Loucy (cell line): Measurements from ENCODE around the gene PEAR1.

Experiments
- H2AFZ ChIP-seq: fragments of 200-600 bp; sonication (generic); 2 replicates; pipeline ENCODE4 v1.6.0; 2016; ENCODE audit warnings: antibody characterized with exemption, mild to moderate bottlenecking, low read length, moderate library complexity
- H3F3A ChIP-seq: fragments of 200-600 bp; 2 replicates; pipeline ENCODE4 v1.6.0; 2016; ENCODE audit warnings: antibody characterized with exemption, low read depth, mild to moderate bottlenecking
- H3K27me3 ChIP-seq: fragments of 200-600 bp; sonication (generic); 2 replicates; pipeline ENCODE4 v1.6.1; 2014; ENCODE audit warnings: low read length, mild to moderate bottlenecking; ENCODE audit not compliant: insufficient read depth, poor library complexity, severe bottlenecking
- H3K36me3 ChIP-seq: fragments of 200-600 bp; sonication (generic); 2 replicates; pipeline ENCODE4 v1.6.1; 2016; ENCODE audit warnings: low read length; ENCODE audit not compliant: insufficient read depth
- H3K4me1 ChIP-seq: fragments of 200-600 bp; sonication (generic); 2 replicates; pipeline ENCODE4 v1.5.1; 2014; ENCODE audit warnings: low read length, mild to moderate bottlenecking; ENCODE audit not compliant: insufficient read depth, poor library complexity, severe bottlenecking
- H3K4me2 ChIP-seq: fragments of 200-600 bp; sonication (generic); 2 replicates; pipeline ENCODE4 v1.6.0; 2014; ENCODE audit warnings: antibody characterized with exemption, low read length, low read depth, mild to moderate bottlenecking; ENCODE audit not compliant: poor library complexity, severe bottlenecking
- H3K4me3 ChIP-seq: fragments of 200-600 bp; sonication (generic); 2 replicates; pipeline ENCODE4 v1.5.1; 2014; ENCODE audit warnings: low read length, mild to moderate bottlenecking, mixed read lengths; ENCODE audit not compliant: poor library complexity, severe bottlenecking
- H3K79me2 ChIP-seq: fragments of 200-600 bp; sonication (generic); 2 replicates; pipeline ENCODE4 v1.6.1; 2014; ENCODE audit warnings: low read length; ENCODE audit not compliant: insufficient read depth
- H3K9ac ChIP-seq: fragments of 200-600 bp; sonication (generic); 2 replicates; pipeline ENCODE4 v1.6.0; 2014; ENCODE audit warnings: mild to moderate bottlenecking, low read depth, low read length, moderate library complexity; ENCODE audit not compliant: poor library complexity, severe bottlenecking
- H3K9me2 ChIP-seq: fragments of 200-600 bp; sonication (generic); replicated peaks from 2 replicates; pipeline ENCODE4 v1.6.1; 2016; ENCODE audit warnings: low read depth, low read length, mixed read lengths
- H3K9me3 ChIP-seq: fragments of 200-600 bp; sonication (generic); 2 replicates; pipeline ENCODE4 v1.6.1; 2014; ENCODE audit warnings: mild to moderate bottlenecking, antibody characterized with exemption, low read length, low read depth; ENCODE audit not compliant: insufficient read depth
- H4K20me1 ChIP-seq: fragments of 200-600 bp; sonication (generic); 2 replicates; pipeline ENCODE4 v1.6.0; 2014; ENCODE audit warnings: antibody characterized with exemption, low read length, mild to moderate bottlenecking; ENCODE audit not compliant: insufficient read depth, poor library complexity, severe bottlenecking
- CTCF ChIP-seq: fragments of 200-600 bp; sonication (generic); conservative IDR thresholded peaks from 2 replicates; pipeline ENCODE4 v1.5.1; 2014; ENCODE audit warnings: mild to moderate bottlenecking, antibody characterized with exemption, low read length
- EZH2phosphoT487 ChIP-seq: fragments of 200-600 bp; IDR thresholded peaks from 2 replicates; pipeline ENCODE4 v1.6.1; 2018; ENCODE audit warnings: antibody characterized with exemption, mild to moderate bottlenecking, moderate library complexity, borderline replicate concordance

PEAR1 gene

GRCh38 chr1:156903328-156904091 lies 10.0 kb downstream of the PEAR1 start:
- no peaks in the 10 kb centered on the region for H3K36me3 ChIP-seq
- no peaks in the 10 kb centered on the region for H3K9me2 ChIP-seq
- no peak overlapping the region for H3K4me2 ChIP-seq
- no peak overlapping the region for H2AFZ ChIP-seq
- no peaks in the 10 kb centered on the region for H3K9me3 ChIP-seq
- H3K9ac ChIP-seq: no peak overlapping the region
- H3F3A ChIP-seq: no peaks in the 10 kb centered on the region
- no peaks in the 10 kb centered on the region for H3K79me2 ChIP-seq
- H4K20me1 ChIP-seq: no peaks in the 10 kb centered on the region
- H3K4me3 ChIP-seq: no peak overlapping the region
- H3K4me1 ChIP-seq: peaks cover 9% of the 10 kb centered on the region
- TF ChIP-seq EZH2phosphoT487 (no peak), CTCF (no peak)
- H3K27me3 ChIP-seq: no peaks in the 10 kb centered on the region

DNA sequence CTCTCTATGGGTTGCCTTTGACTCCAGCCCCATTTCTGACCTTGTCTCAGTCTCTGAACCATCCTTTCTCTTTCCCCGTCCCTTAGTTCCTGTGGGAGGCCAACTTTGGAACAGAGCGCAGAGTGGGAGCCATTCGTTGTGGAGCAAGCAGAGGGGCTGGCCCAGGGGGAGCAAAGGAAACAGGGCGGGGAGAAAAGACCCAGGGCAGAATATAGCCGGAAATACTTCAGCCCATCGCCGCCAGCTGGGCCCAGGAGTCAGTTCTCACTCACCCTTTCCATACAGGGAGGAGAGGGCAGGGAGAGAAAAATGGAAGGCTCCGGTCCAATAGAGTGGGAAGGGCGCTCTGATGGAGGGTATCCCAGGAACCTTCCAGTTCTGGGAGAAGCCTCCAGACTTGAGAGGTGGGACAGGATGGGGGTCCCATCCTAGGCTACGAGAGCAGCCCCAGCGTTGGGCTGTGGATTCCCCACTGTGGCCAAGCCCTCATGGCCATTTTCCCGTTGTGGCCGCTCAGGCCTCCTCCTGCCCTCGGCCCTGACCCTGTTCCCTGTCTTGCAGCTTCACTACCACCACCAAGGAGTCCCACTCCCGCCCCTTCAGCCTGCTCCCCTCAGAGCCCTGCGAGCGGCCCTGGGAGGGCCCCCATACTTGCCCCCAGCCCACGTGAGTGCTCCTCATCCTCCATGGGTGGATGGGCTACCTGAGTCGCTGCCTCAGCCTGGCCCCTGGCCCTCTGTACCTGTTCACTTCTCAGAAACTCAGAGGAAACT lies 10.9 kb downstream of the PEAR1 start:
- no peaks in the 10 kb centered on the region for H3K27me3 ChIP-seq
- no peaks in the 10 kb centered on the region for H3K36me3 ChIP-seq
- peaks cover 9% of the 10 kb centered on the region for H3K4me1 ChIP-seq
- H3K4me2 ChIP-seq: no peak overlapping the region
- H3F3A ChIP-seq: no peaks in the 10 kb centered on the region
- H3K79me2 ChIP-seq: no peaks in the 10 kb centered on the region
- H3K4me3 ChIP-seq: no peak overlapping the region
- H4K20me1 ChIP-seq: no peaks in the 10 kb centered on the region
- H2AFZ ChIP-seq: no peak overlapping the region
- no peaks in the 10 kb centered on the region for H3K9me3 ChIP-seq
- H3K9me2 ChIP-seq: no peaks in the 10 kb centered on the region
- TF ChIP-seq CTCF: no peak
- no peak overlapping the region for H3K9ac ChIP-seq

DNA sequence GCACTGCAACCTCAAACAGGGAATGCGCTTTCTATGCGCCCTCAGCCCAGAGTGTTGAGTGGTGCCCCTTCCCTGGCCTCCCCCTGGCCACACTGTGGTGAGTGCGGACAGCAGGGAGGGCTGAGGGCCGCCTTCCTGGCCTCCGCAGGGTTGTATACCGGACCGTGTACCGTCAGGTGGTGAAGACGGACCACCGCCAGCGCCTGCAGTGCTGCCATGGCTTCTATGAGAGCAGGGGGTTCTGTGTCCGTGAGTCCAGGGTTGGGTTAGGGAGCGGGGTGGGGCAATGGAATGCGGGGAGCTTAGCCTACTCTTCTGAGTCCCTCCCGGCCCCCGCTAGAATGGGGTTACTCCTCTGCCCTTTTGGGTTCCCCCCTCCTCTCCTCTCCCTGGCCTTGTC lies 11.7 kb downstream of the PEAR1 start:
- Histone ChIP-seq H2AFZ (no peak overlapping the region), H4K20me1 (no peaks in the 10 kb centered on the region), H3K36me3 (no peaks in the 10 kb centered on the region), H3K4me1 (peaks cover 9% of the 10 kb centered on the region), H3K4me3 (no peak overlapping the region), H3K9me2 (no peaks in the 10 kb centered on the region), H3K79me2 (no peaks in the 10 kb centered on the region), H3K4me2 (no peak overlapping the region), H3K27me3 (no peaks in the 10 kb centered on the region), H3K9ac (no peak overlapping the region), H3K9me3 (no peaks in the 10 kb centered on the region), H3F3A (no peaks in the 10 kb centered on the region)
- TF ChIP-seq CTCF (no peak), EZH2phosphoT487 (no peak)
